T-helper 17 cell (primary cell): ENCODE measurements around the gene NDUFA8. TPM values are rescaled to one million over a fixed set of nuclear protein-coding genes. Genes with fewer than 3 reads are reported as not detected.

Experiments used
- ATAC-seq: fragments of 150-1000 bp; cut with Tn5 transposase; 2 replicates; pipeline ENCODE4 v1.10.0; 2021; ENCODE audit warnings: mild to moderate bottlenecking, moderate library complexity
- DNase-seq, 3 donors: peaks; one replicate each; pipeline versions ENCODE4 v3.0.0 to v3.0.0-alpha.2; 2020 to 2021
- H3K9me3 ChIP-seq: one replicate; pipeline ENCODE4 v1.7.0; 2013; ENCODE audit warnings: low read length, mild to moderate bottlenecking; ENCODE audit not compliant: control insufficient read depth, poor library complexity, severe bottlenecking
- H3K27ac Mint-ChIP-seq: one replicate; pipeline ENCODE4 v1.8.0; 2022; ENCODE audit warnings: mild to moderate bottlenecking, moderate library complexity, mixed read lengths
- H3K27me3 Mint-ChIP-seq: one replicate; pipeline ENCODE4 v1.8.0; 2022; ENCODE audit warnings: mixed read lengths
- H3K36me3 Mint-ChIP-seq: one replicate; pipeline ENCODE4 v1.8.0; 2022; ENCODE audit warnings: low read depth, mixed read lengths
- H3K4me1 Mint-ChIP-seq: one replicate; pipeline ENCODE4 v1.8.0; 2022; ENCODE audit warnings: mild to moderate bottlenecking, mixed read lengths
- H3K4me3 Mint-ChIP-seq: one replicate; pipeline ENCODE4 v1.8.0; 2022; ENCODE audit warnings: mild to moderate bottlenecking, moderate library complexity, mixed read lengths
- total RNA-seq, 4 donors: library from RNA in 2 of 4; stranded (reverse) in 2 of 4; gene quantifications; one replicate each; pipeline ENCODE4 v1.2.3 and lab custom pipeline; 2022 to 2026

Gene NDUFA8
- total RNA-seq (10 to 100 TPM in 1 of 2 donors, 1 to 10 TPM in 1; 9.2 to 13.0 TPM), total RNA-seq (lab: John Stamatoyannopoulos, UW) (5.0 to 15.2 reads per million in 2 donors)

DNA sequence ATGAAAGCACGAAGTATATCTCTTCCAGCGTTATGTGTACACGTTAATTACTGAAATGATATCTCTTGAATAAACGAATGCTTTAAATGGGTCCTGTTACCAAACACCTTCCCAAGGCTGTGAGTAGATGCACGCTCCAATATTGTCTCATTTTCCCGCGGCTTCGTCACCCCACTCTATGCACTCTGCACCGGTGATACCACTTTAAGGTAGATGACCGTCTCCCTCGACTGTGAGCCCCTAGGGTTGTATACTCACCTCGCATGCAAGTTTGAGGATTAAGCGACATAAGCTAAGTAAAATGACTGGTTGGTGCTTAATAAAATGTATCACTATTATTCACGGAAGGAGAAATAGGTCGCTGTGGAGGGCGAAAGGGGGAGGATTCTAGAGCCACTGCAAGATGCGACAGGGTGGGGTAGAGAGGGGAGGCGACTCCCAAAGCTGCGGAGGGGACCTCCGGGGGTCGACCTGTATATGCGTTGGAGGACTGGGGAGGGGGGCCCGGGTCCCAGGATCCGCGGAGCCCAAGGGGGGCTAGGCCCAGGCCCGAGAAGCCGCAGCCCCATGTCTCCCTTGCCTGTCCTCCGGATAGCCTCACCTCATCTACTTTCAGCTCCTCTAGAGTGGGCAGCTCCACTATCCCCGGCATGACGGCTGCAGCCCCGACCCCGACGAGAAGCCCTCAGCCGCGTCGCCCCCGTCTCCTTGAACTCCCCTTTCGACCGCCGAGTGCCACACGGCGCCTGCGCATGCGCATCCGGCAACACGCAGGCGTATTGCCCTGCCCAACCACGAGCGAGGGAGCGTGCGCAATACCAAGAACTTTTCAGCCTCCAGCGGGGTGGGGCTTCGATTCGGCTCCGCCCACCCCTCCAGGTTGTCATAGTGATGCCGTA lies at the start of gene NDUFA8, which contains the start of gene MORN5:
NDUFA8 (minus strand) TSS at position 754 of the 899 bp plus-strand sequence; CDS start at position 652, 102 bp downstream.
MORN5 (plus strand) TSS at position 883 of the 899 bp plus-strand sequence. CDS start 65 bp downstream, outside the sequence.
- peaks cover 8% of the 10 kb centered on the region for H3K9me3 ChIP-seq
- H3K4me1 Mint-ChIP-seq, result peaks cover 40% of the 10 kb centered on the region
- peak within 1 kb of the TSS; percentile 99 for H3K4me3 Mint-ChIP-seq
- ATAC-seq (peak; percentile 96), DNase-seq (peak; percentile 95 to 97 (median 96))
- peaks cover 4% of the 10 kb centered on the region for H3K36me3 Mint-ChIP-seq
- H3K27me3 Mint-ChIP-seq, result peaks cover 24% of the 10 kb centered on the region
- H3K27ac Mint-ChIP-seq, result peak within 1 kb of the TSS; percentile 98

DNA sequence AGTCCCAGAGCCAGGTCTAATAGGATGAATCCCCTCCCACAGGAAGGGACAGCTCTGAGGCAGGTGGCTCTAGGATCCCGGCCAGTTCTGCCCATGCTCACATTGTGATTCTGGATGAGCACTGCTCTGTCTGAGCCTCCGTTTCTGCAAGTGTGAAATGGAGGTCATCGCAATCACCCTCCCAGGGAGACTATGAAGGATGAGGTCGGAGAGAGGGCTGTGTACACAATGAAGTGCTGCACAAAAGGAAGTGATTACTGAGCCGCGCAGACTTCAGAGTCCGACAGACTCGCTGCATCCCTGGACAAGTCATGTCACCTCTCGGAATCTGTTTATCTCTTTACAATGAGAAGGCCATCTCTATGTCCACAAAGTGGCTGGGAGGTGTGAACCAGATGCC lies 47.5 kb upstream of the NDUFA8 start:
- Mint-ChIP-seq H3K36me3 (no peaks in the 10 kb centered on the region), H3K27me3 (peaks cover 53% of the 10 kb centered on the region), H3K4me1 (peaks cover 2% of the 10 kb centered on the region), H3K27ac (no peak overlapping the region), H3K4me3 (no peak overlapping the region)
- no peaks in the 10 kb centered on the region for H3K9me3 ChIP-seq
- no peak for DNase-seq
- no peak for ATAC-seq

GRCh38 chr9:122206118-122207046 lies 46.8 kb upstream of the NDUFA8 start:
- DNase-seq, result no peak
- Mint-ChIP-seq H3K36me3 (no peaks in the 10 kb centered on the region), H3K4me1 (peaks cover 2% of the 10 kb centered on the region), H3K4me3 (no peak overlapping the region), H3K27me3 (peaks cover 46% of the 10 kb centered on the region), H3K27ac (no peak overlapping the region)
- no peak for ATAC-seq
- H3K9me3 ChIP-seq, result no peaks in the 10 kb centered on the region

- peaks cover under 1% of the 10 kb centered on the region for H3K4me1 Mint-ChIP-seq
- no peaks in the 10 kb centered on the region for H3K36me3 Mint-ChIP-seq
- peaks cover 34% of the 10 kb centered on the region for H3K27me3 Mint-ChIP-seq
- H3K27ac Mint-ChIP-seq, result no peak overlapping the region
- H3K4me3 Mint-ChIP-seq, result no peak overlapping the region
- DNase-seq (no peak), ATAC-seq (no peak)
- no peaks in the 10 kb centered on the region for H3K9me3 ChIP-seq
Observed at GRCh38 chr9:122205176-122205575, 45.6 kb upstream of the NDUFA8 start.

DNA sequence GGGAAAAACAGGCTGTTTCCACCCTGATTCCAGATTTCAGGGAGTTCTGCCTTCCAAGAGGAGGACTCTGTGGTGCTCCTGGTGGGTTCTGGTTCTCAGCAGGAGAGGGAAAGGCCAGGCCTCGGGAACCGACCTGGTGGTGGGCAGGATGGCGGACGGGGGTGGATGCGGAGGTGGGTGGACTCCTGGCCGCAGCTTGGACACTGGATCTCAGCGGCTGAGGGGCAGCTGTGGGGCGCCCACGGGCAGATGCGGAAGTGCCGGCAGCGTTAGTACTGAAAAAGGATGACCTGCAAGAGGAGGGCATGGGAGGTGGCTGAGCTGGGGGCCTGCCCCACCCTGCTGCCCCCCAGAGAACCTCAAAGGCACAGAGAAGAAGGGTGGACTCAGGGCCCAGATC lies 44.9 kb upstream of the NDUFA8 start:
- no peak overlapping the region for H3K4me3 Mint-ChIP-seq
- no peaks in the 10 kb centered on the region for H3K36me3 Mint-ChIP-seq
- H3K27me3 Mint-ChIP-seq, result peaks cover 29% of the 10 kb centered on the region
- H3K27ac Mint-ChIP-seq, result no peak overlapping the region
- no peaks in the 10 kb centered on the region for H3K9me3 ChIP-seq
- ATAC-seq (no peak), DNase-seq (no peak)
- no peaks in the 10 kb centered on the region for H3K4me1 Mint-ChIP-seq

DNA sequence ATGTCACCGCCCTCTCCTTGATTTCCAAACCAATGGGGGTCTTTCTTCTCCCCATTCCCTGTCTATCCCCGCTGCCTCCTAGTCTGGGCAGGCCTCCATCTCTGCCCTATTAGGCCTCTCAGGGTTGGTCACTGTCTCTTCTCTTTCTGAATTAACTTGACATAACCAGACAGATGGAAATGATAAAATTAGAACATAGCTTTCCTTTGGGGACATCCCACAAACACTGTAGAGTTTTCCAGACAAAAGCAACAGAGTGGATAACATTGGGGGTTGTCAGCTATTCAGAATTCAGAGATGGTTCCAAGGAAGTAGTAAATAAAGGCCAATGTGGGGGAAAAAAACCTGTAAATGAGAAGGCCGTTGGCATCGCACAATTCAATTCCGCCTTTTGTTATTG lies 44.5 kb upstream of the NDUFA8 start:
- ATAC-seq, result no peak
- no peak overlapping the region for H3K4me3 Mint-ChIP-seq
- no peaks in the 10 kb centered on the region for H3K4me1 Mint-ChIP-seq
- H3K27me3 Mint-ChIP-seq, result peaks cover 27% of the 10 kb centered on the region
- no peak for DNase-seq
- no peaks in the 10 kb centered on the region for H3K9me3 ChIP-seq
- no peaks in the 10 kb centered on the region for H3K36me3 Mint-ChIP-seq
- H3K27ac Mint-ChIP-seq, result no peak overlapping the region

DNA sequence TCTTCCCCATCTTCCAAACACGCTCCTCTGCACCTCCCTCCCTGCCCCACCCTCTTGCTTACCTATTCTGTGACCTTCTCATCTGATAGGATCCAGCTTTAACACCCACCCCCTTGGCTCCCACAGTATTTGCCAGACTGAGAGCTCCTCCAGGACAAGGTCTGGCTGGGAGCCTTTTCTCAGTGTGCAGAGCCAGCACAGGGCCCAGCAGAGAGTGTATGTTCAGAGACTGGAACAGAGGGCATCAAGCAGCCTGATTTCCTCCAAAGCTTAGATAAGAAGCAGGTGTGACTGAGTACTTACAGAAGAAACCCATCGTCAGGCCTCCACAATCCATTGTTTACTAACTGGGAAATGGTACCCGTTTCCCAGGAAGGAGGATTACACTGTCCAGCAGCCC lies 42.5 kb upstream of the NDUFA8 start:
- no peak overlapping the region for H3K4me3 Mint-ChIP-seq

GRCh38 chr9:122201641-122202040 lies 42.1 kb upstream of the NDUFA8 start:
- ATAC-seq (no peak), DNase-seq (no peak)
- H3K4me3 Mint-ChIP-seq, result no peak overlapping the region
- H3K36me3 Mint-ChIP-seq, result peaks cover 2% of the 10 kb centered on the region
- peaks cover 2% of the 10 kb centered on the region for H3K4me1 Mint-ChIP-seq
- H3K9me3 ChIP-seq, result no peaks in the 10 kb centered on the region
- peaks cover 27% of the 10 kb centered on the region for H3K27me3 Mint-ChIP-seq
- H3K27ac Mint-ChIP-seq, result peak overlapping the region; percentile 57

More for the DNA sequence above, 42.5 kb upstream of the NDUFA8 start:
- Mint-ChIP-seq H3K27ac (no peak overlapping the region), H3K36me3 (peaks cover 2% of the 10 kb centered on the region), H3K27me3 (peaks cover 27% of the 10 kb centered on the region), H3K4me1 (peaks cover 2% of the 10 kb centered on the region)
- ATAC-seq (no peak), DNase-seq (no peak)
- H3K9me3 ChIP-seq, result no peaks in the 10 kb centered on the region

- Mint-ChIP-seq H3K4me1 (peaks cover 2% of the 10 kb centered on the region), H3K36me3 (peaks cover 2% of the 10 kb centered on the region), H3K27ac (peak overlapping the region; percentile 57), H3K4me3 (no peak overlapping the region), H3K27me3 (peaks cover 22% of the 10 kb centered on the region)
- ATAC-seq, result no peak
- no peak for DNase-seq
- no peaks in the 10 kb centered on the region for H3K9me3 ChIP-seq
Observed at GRCh38 chr9:122200960-122201595, 41.5 kb upstream of the NDUFA8 start.

DNA sequence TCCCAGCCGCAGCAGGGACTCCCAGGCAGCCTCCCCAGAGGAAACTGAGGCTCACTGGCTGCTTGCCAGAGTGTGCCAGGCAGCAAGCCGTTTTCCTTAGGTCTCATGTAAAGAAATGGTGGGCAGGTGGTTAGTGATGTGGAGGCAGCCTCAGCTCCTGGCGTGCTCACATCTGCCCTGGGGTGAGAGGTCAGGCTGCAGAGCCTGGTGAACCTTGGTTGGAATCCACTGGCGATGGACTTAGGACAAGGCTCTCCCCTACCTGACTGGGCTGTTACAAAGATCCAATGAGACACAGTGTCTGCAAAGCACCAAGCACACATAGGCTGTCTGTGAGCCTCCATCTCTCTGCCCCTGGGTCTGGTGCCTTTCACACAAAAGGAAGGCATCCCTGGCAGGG lies 38.3 kb upstream of the NDUFA8 start:
- no peaks in the 10 kb centered on the region for H3K9me3 ChIP-seq
- Mint-ChIP-seq H3K4me1 (peaks cover 2% of the 10 kb centered on the region), H3K36me3 (peaks cover 2% of the 10 kb centered on the region), H3K27me3 (peaks cover 27% of the 10 kb centered on the region), H3K27ac (no peak overlapping the region), H3K4me3 (no peak overlapping the region)
- DNase-seq (no peak), ATAC-seq (no peak)

DNA sequence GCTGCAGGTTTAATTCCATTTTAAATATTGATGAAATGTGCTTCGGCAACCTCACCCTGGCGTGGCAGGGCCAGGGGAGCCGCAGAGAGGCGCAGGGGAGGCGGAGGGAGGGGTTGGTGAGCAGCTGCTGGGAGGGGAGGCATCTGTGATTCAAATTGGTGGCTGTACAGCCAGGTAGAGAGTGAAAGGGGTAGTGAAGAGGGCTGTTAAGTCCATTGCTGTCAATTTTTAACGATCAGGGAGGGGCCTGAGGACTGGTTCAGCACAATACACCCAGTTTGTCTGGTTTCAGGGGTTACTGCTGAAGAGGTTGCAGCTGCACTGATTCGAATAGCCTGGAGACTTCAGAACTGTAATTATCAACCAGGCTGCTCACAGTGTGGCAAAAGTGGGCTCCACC lies 37.8 kb upstream of the NDUFA8 start:
- peaks cover 2% of the 10 kb centered on the region for H3K36me3 Mint-ChIP-seq
- ATAC-seq (no peak), DNase-seq (no peak)
- no peak overlapping the region for H3K4me3 Mint-ChIP-seq
- H3K4me1 Mint-ChIP-seq, result peaks cover 2% of the 10 kb centered on the region
- no peak overlapping the region for H3K27ac Mint-ChIP-seq
- H3K9me3 ChIP-seq, result no peaks in the 10 kb centered on the region
- peaks cover 27% of the 10 kb centered on the region for H3K27me3 Mint-ChIP-seq

GRCh38 chr9:122195875-122196274 lies 36.3 kb upstream of the NDUFA8 start:
- Mint-ChIP-seq H3K4me1 (peaks cover 5% of the 10 kb centered on the region), H3K27ac (no peak overlapping the region)

More at GRCh38 chr9:122195875-122196274, 36.3 kb upstream of the NDUFA8 start:
- Mint-ChIP-seq H3K4me3 (no peak overlapping the region), H3K27me3 (peaks cover 33% of the 10 kb centered on the region), H3K36me3 (peaks cover 2% of the 10 kb centered on the region)
- DNase-seq, result no peak
- H3K9me3 ChIP-seq, result no peaks in the 10 kb centered on the region
- ATAC-seq, result no peak
